Panc1 (cell line): ENCODE results near the gene KIAA0232. TPM values are rescaled to one million over a fixed set of nuclear protein-coding genes. Genes with fewer than 3 reads are reported as not detected.
A peak's percentile ranks its signal among the peaks of the same experiment; 100 is the strongest.

Experiments used
- ATAC-seq: fragments of 200-7000 bp; cut with Tn5 transposase; 2 replicates; pipeline ENCODE4 v1.9.1; 2020; ENCODE audit warnings: mild to moderate bottlenecking, moderate library complexity
- BruUV-seq: library from RNA; stranded (reverse); fragments of 400-500 nt; replicated peaks from 2 replicates; lab custom pipeline; 2021; lab: Mats Ljungman, UMichigan
- CTCF ChIA-PET: fragments of 300-600 bp; sonication (Branson Sonifier 250); formaldehyde crosslinking; loops from one replicate; lab custom pipeline; 2022; ENCODE audit warnings: antibody characterized with exemption; lab: Charles Lee
- POLR2A ChIA-PET: fragments of 300-600 bp; sonication (Branson Sonifier 250); formaldehyde crosslinking; loops from one replicate; lab custom pipeline; 2022; ENCODE audit warnings: antibody characterized with exemption; lab: Charles Lee
- DNase-seq: peaks from one replicate; pipeline ENCODE4 v3.0.0-alpha.2; 2010; ENCODE audit warnings: low read depth, low spot score
- H3K27ac ChIP-seq: 2 replicates; pipeline ENCODE4 v1.5.1; 2011; ENCODE audit warnings: mild to moderate bottlenecking, low read length, inconsistent platforms
- H3K27me3 ChIP-seq: fragments of 200-500 bp; sonication (Bioruptor generic); 2 replicates; pipeline ENCODE4 v1.6.0; 2014; ENCODE audit warnings: low read length, inconsistent platforms; ENCODE audit not compliant: control insufficient read depth, insufficient read depth
- H3K36me3 ChIP-seq: fragments of 200-500 bp; sonication (Bioruptor generic); 2 replicates; pipeline ENCODE4 v1.5.1; 2014; ENCODE audit warnings: inconsistent platforms, mild to moderate bottlenecking, low read length, moderate library complexity; ENCODE audit not compliant: control insufficient read depth, insufficient read depth
- H3K4me1 ChIP-seq: 2 replicates; pipeline ENCODE4 v1.5.1; 2011; ENCODE audit warnings: inconsistent platforms, mild to moderate bottlenecking, low read length, moderate library complexity; ENCODE audit not compliant: control insufficient read depth, insufficient read depth
- H3K4me3 ChIP-seq, 2 experiments: 2 replicates each; pipeline ENCODE4 v1.5.1; 2011 to 2012; ENCODE audit warnings: low read depth in 2 of 2, low read length in 2 of 2, mild to moderate bottlenecking in 2 of 2, inconsistent platforms in 1 of 2, moderate library complexity in 1 of 2
- H3K9me3 ChIP-seq: fragments of 200-500 bp; sonication (Bioruptor generic); 2 replicates; pipeline ENCODE4 v1.5.1; 2014; ENCODE audit warnings: low read depth, mild to moderate bottlenecking, inconsistent platforms, low read length, moderate library complexity; ENCODE audit not compliant: control insufficient read depth, insufficient read depth
- POLR2AphosphoS5 ChIP-seq: IDR thresholded peaks from 2 replicates; pipeline ENCODE4 v1.6.1; 2012; ENCODE audit warnings: mild to moderate bottlenecking, low read depth, low read length, moderate library complexity
- SIN3A ChIP-seq: IDR thresholded peaks from 2 replicates; pipeline ENCODE4 v1.6.1; 2012; ENCODE audit warnings: low read depth, mild to moderate bottlenecking, low read length, moderate library complexity, borderline replicate concordance; ENCODE audit not compliant: insufficient read depth
- TCF7L2 ChIP-seq: IDR thresholded peaks from 2 replicates; pipeline ENCODE4 v1.6.1; 2011; ENCODE audit warnings: mild to moderate bottlenecking, low read depth, low read length, inconsistent platforms
- in situ Hi-C: cut with HindIII; loops from 2 replicates; pipeline ENCODE4 v1.10.0; 2016; ENCODE audit warnings: low sequenced_read_pairs, low pct_unique_long_range_greater_than_20kb
- intact Hi-C: fragments of 100-400 bp; cut with micrococcal nuclease; formaldehyde crosslinking; loops from one replicate; pipeline ENCODE4 v1.10.0; 2022; ENCODE audit not compliant: unreplicated experiment
- total RNA-seq: library from RNA; stranded (reverse); gene quantifications from one replicate; pipeline ENCODE4 v1.2.1, GENCODE V29; 2021; ENCODE audit not compliant: unreplicated experiment
- TF ChIP-seq, protein P1 (sequence below), 2 experiments: IDR thresholded peaks; 2 replicates each; pipeline ENCODE4 v1.6.1; 2011 to 2012; ENCODE audit warnings: low read depth in 2 of 2, control low read depth in 1 of 2, low read length in 1 of 2, mild to moderate bottlenecking in 1 of 2, moderate library complexity in 1 of 2; ENCODE audit not compliant: insufficient read depth in 1 of 2
- TF ChIP-seq, protein P2 (sequence below): fragments of 450-650 bp; IDR thresholded peaks from 2 replicates; pipeline ENCODE4 v1.5.1; 2017; ENCODE audit warnings: mild to moderate bottlenecking

KIAA0232 gene
- total RNA-seq, 1 experiment from 2014 or later, result 20.2 TPM

- no peaks in the 10 kb centered on the region for H3K9me3 ChIP-seq
- H3K4me3 ChIP-seq, result no peak overlapping the region
- POLR2A ChIA-PET, result no interaction called here
- no peaks in the 10 kb centered on the region for H3K36me3 ChIP-seq
- ATAC-seq, result no peak
- TF ChIP-seq, protein P1, sequence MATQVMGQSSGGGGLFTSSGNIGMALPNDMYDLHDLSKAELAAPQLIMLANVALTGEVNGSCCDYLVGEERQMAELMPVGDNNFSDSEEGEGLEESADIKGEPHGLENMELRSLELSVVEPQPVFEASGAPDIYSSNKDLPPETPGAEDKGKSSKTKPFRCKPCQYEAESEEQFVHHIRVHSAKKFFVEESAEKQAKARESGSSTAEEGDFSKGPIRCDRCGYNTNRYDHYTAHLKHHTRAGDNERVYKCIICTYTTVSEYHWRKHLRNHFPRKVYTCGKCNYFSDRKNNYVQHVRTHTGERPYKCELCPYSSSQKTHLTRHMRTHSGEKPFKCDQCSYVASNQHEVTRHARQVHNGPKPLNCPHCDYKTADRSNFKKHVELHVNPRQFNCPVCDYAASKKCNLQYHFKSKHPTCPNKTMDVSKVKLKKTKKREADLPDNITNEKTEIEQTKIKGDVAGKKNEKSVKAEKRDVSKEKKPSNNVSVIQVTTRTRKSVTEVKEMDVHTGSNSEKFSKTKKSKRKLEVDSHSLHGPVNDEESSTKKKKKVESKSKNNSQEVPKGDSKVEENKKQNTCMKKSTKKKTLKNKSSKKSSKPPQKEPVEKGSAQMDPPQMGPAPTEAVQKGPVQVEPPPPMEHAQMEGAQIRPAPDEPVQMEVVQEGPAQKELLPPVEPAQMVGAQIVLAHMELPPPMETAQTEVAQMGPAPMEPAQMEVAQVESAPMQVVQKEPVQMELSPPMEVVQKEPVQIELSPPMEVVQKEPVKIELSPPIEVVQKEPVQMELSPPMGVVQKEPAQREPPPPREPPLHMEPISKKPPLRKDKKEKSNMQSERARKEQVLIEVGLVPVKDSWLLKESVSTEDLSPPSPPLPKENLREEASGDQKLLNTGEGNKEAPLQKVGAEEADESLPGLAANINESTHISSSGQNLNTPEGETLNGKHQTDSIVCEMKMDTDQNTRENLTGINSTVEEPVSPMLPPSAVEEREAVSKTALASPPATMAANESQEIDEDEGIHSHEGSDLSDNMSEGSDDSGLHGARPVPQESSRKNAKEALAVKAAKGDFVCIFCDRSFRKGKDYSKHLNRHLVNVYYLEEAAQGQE (IDR thresholded peaks at IDR 0.05; ENCODE audit: insufficient read depth in 1 of 2, low read depth in 2 of 2, low read length in 1 of 2), result no peak
- TF ChIP-seq TCF7L2, result no peak
- DNase-seq, result no peak
- no peak overlapping the region for H3K27ac ChIP-seq
- CTCF ChIA-PET, result no interaction called here
- in situ Hi-C loops, result no loop called here
- H3K4me1 ChIP-seq, result peaks cover 52% of the 10 kb centered on the region
- no peaks in the 10 kb centered on the region for H3K27me3 ChIP-seq
- intact Hi-C loops, result no loop called here
- TSS peak; percentile 60 for BruUV-seq
Observed at GRCh38 chr4:6912441-6912840, 129.9 kb downstream of the KIAA0232 start.

- H3K4me1 ChIP-seq, result peaks cover 53% of the 10 kb centered on the region
- no peak for ATAC-seq
- ChIA-PET CTCF (no interaction called here), POLR2A (interaction anchor here (0.7 kb wide), 1 partner anchor 104 kb away, joined by 6 read pairs; no protein-coding TSS in a partner anchor)
- no peak overlapping the region for H3K27ac ChIP-seq
- no peaks in the 10 kb centered on the region for H3K9me3 ChIP-seq
- in situ Hi-C loops, result no loop called here
- intact Hi-C loops, result no loop called here
- H3K36me3 ChIP-seq, result no peaks in the 10 kb centered on the region
- no peak overlapping the region for H3K4me3 ChIP-seq
- TF ChIP-seq POLR2AphosphoS5 (no peak), TCF7L2 (no peak), SIN3A (no peak)
- TF ChIP-seq, protein P2, sequence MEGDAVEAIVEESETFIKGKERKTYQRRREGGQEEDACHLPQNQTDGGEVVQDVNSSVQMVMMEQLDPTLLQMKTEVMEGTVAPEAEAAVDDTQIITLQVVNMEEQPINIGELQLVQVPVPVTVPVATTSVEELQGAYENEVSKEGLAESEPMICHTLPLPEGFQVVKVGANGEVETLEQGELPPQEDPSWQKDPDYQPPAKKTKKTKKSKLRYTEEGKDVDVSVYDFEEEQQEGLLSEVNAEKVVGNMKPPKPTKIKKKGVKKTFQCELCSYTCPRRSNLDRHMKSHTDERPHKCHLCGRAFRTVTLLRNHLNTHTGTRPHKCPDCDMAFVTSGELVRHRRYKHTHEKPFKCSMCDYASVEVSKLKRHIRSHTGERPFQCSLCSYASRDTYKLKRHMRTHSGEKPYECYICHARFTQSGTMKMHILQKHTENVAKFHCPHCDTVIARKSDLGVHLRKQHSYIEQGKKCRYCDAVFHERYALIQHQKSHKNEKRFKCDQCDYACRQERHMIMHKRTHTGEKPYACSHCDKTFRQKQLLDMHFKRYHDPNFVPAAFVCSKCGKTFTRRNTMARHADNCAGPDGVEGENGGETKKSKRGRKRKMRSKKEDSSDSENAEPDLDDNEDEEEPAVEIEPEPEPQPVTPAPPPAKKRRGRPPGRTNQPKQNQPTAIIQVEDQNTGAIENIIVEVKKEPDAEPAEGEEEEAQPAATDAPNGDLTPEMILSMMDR, result no peak
- TF ChIP-seq, protein P1 (IDR thresholded peaks at IDR 0.05; ENCODE audit: insufficient read depth in 1 of 2, low read depth in 2 of 2, low read length in 1 of 2), result no peak
- H3K27me3 ChIP-seq, result no peaks in the 10 kb centered on the region
- DNase-seq, result no peak
- no TSS peak for BruUV-seq
Observed at GRCh38 chr4:6913350-6913905, 130.9 kb downstream of the KIAA0232 start.
